ENCODE data around the gene DZIP3. TPM values are rescaled to one million over a fixed set of nuclear protein-coding genes. Genes with fewer than 3 reads are reported as not detected.

DZIP3 gene
- total and polyA plus RNA-seq, 2 of the 13 experiments (the other 11 are each of a cell fraction or from before 2014, with no cell fraction given) = 11.3 to 17.3 TPM

- Histone ChIP-seq H2AFZ (ENCODE audit: low read length) (no peak overlapping the region), H3K4me2 (ENCODE audit: low read depth, low read length) (no peak overlapping the region), H3K27me3 (ENCODE audit: control insufficient read depth in 1 of 2, insufficient read depth in 2 of 2, low read length in 2 of 2) (no peaks in the 10 kb centered on the region), H3K4me1 (ENCODE audit: insufficient read depth, low read length) (no peaks in the 10 kb centered on the region), H3K36me3 (replicated peaks in 1 of 2; ENCODE audit: control insufficient read depth in 1 of 2, insufficient read depth in 2 of 2, low read length in 2 of 2) (no peaks in the 10 kb centered on the region; a peak in 1 of 5 replicates), H3K27ac (ENCODE audit: extremely low read length, insufficient read depth, low read length) (no peak overlapping the region), H3K9me3 (ENCODE audit: low read length) (no peaks in the 10 kb centered on the region), H3K4me3 (replicated peaks in 1 of 3; ENCODE audit: insufficient read depth in 1 of 3, low read depth in 2 of 3, low read length in 3 of 3) (no peak overlapping the region), H3K79me2 (ENCODE audit: insufficient read depth, low read length) (no peaks in the 10 kb centered on the region), H4K20me1 (ENCODE audit: insufficient read depth, low read length) (no peaks in the 10 kb centered on the region), H3K9ac (ENCODE audit: insufficient read depth, low read depth, low read length) (no peak overlapping the region)
- in situ Hi-C loops (cut with HindIII; ENCODE audit: extremely low pct_ligation_motif_present, low pct_unique_long_range_greater_than_20kb) = no loop called here
- no peak for TF ChIP-seq GPBP1L1 (CRISPR knock-in tag; IDR thresholded peaks at IDR 0.05)
- no TSS peak for BruUV-seq (replicated peaks)
- WGBS (ENCODE audit: low lambda C conversion rate) = 98% methylated on average over 3 of the region's 3 CpGs
- ChIA-PET CTCF (ENCODE audit: low intra/inter-chr PET ratio, low total read pairs) (no interaction called here), POLR2A (no interaction called here)
- intact Hi-C loops (cut with micrococcal nuclease; ENCODE audit: unreplicated experiment) = no loop called here
- DNase-seq (ENCODE audit: low spot score) (no peak), FAIRE-seq (no peak), ATAC-seq (no peak)
These were observed 53.0 kb downstream of the DZIP3 start for GRCh38 chr3:108642526-108642925.

- Histone ChIP-seq H4K20me1 (ENCODE audit: insufficient read depth, low read length) (no peaks in the 10 kb centered on the region), H3K79me2 (ENCODE audit: insufficient read depth, low read length) (no peaks in the 10 kb centered on the region), H3K4me3 (replicated peaks in 1 of 3; ENCODE audit: insufficient read depth in 1 of 3, low read depth in 2 of 3, low read length in 3 of 3) (no peak overlapping the region), H3K4me1 (ENCODE audit: insufficient read depth, low read length) (no peaks in the 10 kb centered on the region), H3K27me3 (ENCODE audit: control insufficient read depth in 1 of 2, insufficient read depth in 2 of 2, low read length in 2 of 2) (no peaks in the 10 kb centered on the region), H3K27ac (ENCODE audit: extremely low read length, insufficient read depth, low read length) (no peak overlapping the region), H2AFZ (ENCODE audit: low read length) (no peak overlapping the region), H3K9me3 (ENCODE audit: low read length) (no peaks in the 10 kb centered on the region), H3K4me2 (ENCODE audit: low read depth, low read length) (no peak overlapping the region), H3K9ac (ENCODE audit: insufficient read depth, low read depth, low read length) (no peak overlapping the region), H3K36me3 (replicated peaks in 1 of 2; ENCODE audit: control insufficient read depth in 1 of 2, insufficient read depth in 2 of 2, low read length in 2 of 2) (no peaks in the 10 kb centered on the region; a peak in 1 of 5 replicates)
- no TSS peak for BruUV-seq (replicated peaks)
- in situ Hi-C loops (cut with HindIII; ENCODE audit: extremely low pct_ligation_motif_present, low pct_unique_long_range_greater_than_20kb) (no loop called here), intact Hi-C loops (cut with micrococcal nuclease; ENCODE audit: unreplicated experiment) (no loop called here)
- ATAC-seq (no peak), DNase-seq (ENCODE audit: low spot score) (no peak), FAIRE-seq (no peak)
- CTCF ChIA-PET (ENCODE audit: low intra/inter-chr PET ratio, low total read pairs) = no interaction called here
- 100% methylated on average over 1 of the region's 1 CpG for WGBS (ENCODE audit: low lambda C conversion rate)
- POLR2A ChIA-PET = interaction anchor here (0.7 kb wide), 1 partner anchor 956 kb away, joined by 3 read pairs; no protein-coding TSS in a partner anchor
- TF ChIP-seq STAT6 (CRISPR knock-in tag; IDR thresholded peaks at IDR 0.05; ENCODE audit: borderline replicate concordance) = no peak
- no peak for TF ChIP-seq AFF4 (CRISPR knock-in tag; IDR thresholded peaks at IDR 0.05)
- TF ChIP-seq XBP1 (CRISPR knock-in tag; IDR thresholded peaks at IDR 0.05) = no peak
- TF ChIP-seq ZFP41 (CRISPR knock-in tag; IDR thresholded peaks at IDR 0.05; ENCODE audit: borderline replicate concordance) = no peak
- no peak for TF ChIP-seq RFX3 (CRISPR knock-in tag; IDR thresholded peaks at IDR 0.05)
- TF ChIP-seq HINFP (CRISPR knock-in tag; IDR thresholded peaks at IDR 0.05; ENCODE audit: low read depth) = no peak
These were observed 55.8 kb downstream of the DZIP3 start for GRCh38 chr3:108645364-108645763.
